GM15510 (cell line): ENCODE data around the gene SELE.

ENCODE experiments used
- POLR2A ChIP-seq: IDR thresholded peaks from 3 replicates; pipeline ENCODE4 v1.6.1; 2011; ENCODE audit warnings: borderline replicate concordance; ENCODE audit not compliant: insufficient read length; ENCODE audit errors: extremely low read depth

The SELE gene, protein sequence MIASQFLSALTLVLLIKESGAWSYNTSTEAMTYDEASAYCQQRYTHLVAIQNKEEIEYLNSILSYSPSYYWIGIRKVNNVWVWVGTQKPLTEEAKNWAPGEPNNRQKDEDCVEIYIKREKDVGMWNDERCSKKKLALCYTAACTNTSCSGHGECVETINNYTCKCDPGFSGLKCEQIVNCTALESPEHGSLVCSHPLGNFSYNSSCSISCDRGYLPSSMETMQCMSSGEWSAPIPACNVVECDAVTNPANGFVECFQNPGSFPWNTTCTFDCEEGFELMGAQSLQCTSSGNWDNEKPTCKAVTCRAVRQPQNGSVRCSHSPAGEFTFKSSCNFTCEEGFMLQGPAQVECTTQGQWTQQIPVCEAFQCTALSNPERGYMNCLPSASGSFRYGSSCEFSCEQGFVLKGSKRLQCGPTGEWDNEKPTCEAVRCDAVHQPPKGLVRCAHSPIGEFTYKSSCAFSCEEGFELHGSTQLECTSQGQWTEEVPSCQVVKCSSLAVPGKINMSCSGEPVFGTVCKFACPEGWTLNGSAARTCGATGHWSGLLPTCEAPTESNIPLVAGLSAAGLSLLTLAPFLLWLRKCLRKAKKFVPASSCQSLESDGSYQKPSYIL

DNA sequence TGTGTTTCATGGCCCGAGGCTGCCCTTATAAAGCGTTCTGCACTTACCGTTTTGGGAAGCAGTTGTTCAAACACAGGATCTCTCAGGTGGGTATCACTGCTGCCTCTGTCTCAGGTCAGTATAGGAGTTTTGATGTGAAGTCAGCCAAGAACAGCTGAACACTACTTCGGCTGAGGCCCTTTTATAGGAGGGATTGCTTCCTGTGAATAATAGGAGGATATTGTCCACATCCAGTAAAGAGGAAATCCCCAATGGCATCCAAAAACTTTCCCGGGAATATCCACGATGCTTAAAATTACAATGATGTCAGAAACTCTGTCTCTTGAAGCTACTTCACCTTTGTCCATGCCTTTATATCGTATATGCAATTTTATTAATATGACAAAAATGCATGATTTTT lies at the start of gene SELE:
TSS of gene SELE (minus strand) at position 156 of the 400 bp plus-strand sequence. CDS start 467 bp downstream, outside the sequence.
- no peak for TF ChIP-seq POLR2A

DNA sequence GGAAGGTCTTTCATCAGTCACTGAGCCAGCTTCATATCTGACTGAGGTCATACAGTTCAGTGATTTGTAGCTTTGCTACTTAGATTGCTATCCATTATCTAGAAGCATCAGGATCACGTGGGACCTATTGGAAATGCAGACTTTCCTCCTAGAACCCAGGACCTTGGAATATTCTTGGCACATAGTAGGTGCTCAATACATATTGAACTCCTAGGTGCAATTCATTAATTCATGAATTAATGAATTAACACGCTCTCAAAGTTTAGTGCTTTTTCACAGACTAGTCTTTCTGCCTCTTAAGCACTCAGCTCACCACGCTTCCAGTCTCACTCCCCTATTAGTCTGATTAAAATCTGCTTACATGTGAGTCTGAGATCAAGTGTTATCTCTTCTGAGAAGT lies 48.7 kb upstream of the SELE start:
- no peak for TF ChIP-seq POLR2A

DNA sequence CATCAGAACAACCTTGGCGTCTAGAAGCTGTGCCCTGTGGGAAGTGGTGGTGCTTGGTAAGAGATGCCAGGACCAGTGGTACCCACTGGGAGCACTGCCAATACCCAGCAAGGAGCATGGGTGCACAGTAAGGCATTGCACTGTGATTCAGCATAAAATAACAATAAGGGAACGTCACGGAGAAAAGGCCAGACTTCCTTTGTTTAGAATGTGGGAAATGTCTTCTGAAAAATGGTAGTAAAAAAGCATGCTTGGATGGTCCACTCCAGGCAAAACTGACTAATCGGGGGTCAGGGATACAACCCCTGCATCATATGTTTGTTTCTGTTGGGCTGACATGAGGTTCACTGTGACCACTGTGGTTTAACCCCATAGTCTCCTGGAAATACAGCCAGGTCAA lies 46.1 kb upstream of the SELE start:
- no peak for TF ChIP-seq POLR2A

DNA sequence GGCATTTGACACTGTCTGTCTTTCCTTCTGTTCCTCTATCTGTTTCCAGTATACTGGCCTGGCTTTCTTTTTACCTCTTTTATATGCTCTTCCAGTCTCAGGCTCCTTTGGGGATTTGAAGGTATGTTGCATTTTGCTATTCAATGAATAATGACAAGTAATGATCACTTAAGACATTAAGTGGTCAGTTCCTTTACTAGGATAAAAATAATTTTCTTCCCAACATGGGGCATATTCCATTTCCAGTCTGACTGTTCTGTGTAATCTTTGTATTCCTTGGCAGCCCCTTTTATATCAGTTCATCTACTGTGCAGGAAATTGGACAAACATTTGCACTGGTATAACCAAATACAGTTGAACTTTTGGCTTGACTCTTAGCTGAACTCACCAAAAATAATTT lies 45.3 kb upstream of the SELE start:
- no peak for TF ChIP-seq POLR2A

DNA sequence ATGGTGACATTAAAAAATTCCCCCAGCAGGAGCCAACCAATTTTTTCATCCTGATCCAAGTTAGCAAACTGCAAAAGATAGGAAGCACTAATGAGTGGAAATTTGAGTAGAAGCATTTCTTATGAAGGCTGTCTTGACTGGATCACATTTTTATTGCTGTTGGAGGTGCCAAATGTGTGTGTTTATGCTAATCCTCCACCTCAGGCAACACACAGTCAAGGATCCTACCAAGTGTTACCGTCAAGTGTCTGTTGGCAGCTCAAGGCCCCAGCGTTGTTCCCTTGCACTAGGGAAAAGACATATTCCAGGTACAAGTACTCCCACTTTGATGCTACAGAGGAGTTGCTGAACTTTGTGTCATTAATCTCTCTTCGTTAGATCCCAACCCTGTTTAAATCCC lies 42.6 kb upstream of the SELE start:
- no peak for TF ChIP-seq POLR2A

DNA sequence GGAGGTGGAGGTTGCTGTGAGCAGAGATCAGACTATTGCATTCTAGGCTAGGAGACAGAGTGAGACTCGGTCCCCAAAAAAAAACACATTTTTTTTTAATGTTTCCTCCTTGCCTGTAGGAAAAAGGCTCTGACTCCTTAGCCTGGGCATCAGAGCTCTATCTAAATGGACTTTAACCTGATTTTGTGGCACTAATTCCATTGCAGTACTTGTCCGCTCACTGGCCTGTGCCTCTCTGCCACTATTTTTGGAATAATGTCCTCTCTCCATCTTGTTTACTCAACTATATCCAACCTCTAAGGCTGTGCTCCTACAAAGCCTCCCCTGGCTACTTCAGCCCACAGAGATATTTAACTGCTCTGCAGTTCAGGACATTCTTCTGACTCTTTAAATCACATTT lies 34.3 kb upstream of the SELE start:
- TF ChIP-seq POLR2A: no peak

DNA sequence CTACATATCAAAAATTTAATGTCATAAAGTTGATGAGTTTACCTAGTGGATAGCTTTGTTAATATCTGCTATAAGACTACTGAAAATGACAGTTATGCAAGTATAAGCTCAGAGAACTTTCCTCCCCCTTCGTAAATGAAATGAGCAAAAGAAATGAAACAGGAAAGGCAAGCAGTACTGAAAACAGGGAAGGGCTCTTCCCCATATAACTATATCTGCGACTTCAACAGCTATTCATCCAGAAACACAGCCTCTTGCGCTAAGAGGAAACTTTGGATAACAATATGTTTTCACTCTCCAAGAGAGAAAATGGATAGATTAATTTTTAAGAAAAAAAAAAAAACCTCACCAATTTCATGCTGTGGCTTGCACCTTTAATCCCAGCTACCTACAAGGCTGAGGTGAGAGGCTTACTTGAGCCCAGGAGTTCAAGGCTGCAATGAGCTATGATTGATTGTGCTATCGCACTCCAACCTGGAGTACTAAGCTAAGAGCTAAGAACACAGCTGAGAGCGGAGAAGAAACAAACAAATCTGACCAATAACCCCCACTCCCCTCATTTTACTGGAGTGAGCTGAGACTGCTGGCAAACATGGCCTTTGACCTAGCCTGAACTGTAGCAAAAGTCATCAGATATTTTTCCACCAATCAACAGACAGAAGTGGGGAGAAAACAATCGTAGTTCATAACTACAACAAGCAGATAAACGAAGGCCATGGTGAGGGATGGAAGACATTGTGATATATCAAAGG lies 31.9 kb upstream of the SELE start:
- no peak for TF ChIP-seq POLR2A

DNA sequence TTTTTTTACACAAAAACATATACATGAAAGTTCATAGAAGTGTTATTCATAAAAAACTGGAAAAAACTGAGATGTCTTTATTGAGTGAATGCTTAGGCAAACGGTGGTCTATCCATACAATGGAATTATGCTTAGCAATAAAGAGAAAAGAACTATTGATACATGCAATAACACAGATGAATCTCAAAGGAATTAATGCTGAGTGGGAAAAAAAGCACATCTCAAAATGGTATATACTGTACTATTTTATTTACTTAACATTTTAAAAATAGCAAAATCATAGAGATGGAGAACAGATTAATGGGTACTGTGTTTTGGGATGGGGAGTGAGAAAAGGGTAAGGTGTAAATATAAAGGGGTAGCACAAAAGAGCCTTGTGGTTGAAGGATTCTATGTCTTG lies 31.0 kb upstream of the SELE start:
- TF ChIP-seq POLR2A: no peak

DNA sequence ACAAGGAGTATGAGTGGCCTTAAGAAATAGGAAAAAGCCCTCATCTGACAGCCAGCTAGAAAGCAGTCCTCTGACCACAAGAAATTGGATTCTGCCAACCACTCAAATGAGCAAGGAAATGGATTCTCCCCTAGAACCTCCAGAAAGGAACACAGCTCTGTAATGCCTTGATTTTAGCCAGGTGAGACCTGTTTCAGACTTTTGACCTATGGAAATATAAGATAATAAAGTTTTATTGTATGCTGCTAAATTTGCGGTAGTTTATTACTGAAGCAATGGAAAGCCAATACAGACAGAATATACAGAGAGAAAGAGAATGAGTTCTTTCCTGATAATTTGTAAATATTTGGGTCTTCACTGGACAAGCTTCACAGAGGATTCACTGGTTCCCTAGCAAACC lies 28.8 kb upstream of the SELE start:
- no peak for TF ChIP-seq POLR2A

DNA sequence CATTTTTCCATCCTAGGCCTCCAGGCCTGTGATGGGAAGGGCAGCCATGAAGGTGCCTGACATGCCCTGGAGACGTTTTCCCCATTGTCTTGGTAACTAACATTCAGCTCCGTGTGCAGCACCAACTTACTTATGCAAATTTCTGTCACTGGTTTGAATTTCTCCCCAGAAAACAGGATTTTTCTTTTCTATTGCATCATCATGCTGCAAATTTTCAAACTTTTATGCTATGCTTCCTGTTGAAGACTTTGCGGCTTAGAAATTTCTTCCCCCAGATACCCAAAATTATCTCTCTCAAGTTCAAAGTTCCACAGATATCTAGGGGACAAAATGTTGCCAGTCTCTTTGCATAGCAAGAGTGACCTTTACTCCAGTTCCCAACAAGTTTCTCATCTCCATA lies 25.2 kb upstream of the SELE start:
- TF ChIP-seq POLR2A: no peak

DNA sequence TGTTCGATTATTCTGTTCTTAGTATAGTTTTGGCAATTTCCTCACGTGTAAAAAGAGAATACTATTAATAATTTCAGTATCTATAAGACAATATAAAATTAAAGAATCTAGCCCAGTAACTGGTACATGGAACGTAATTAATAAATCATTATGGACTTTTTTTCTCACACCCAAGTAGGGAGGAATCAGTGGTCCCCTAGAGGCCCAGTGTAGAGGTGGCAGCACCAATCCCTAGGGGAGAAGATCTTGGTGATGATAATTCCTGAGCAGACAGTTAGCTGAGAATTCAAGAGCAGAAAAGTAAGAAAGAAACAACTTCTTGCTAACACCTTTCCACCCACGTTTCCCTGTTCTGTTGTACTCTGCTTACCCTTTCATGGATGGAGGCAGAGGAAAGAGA lies 19.7 kb upstream of the SELE start:
- no peak for TF ChIP-seq POLR2A

DNA sequence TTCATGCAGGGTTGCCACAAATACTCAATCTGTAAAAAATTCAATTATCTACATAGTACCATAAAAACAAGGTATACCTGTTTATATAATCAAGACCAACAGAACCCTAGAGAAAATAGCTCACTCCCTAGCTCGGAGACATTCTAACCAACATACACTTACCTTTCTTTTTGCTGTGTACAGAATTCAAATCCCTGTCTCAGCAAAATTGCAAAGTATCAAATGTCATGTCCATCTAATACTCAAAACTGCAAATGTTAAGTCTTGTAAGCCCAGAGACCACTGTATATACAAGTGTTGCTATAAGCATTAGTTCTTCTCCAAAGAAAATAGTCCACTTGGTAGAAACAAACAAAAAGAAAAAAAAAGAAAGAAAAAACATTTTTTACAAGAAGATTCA lies 16.2 kb upstream of the SELE start:
- TF ChIP-seq POLR2A: no peak

DNA sequence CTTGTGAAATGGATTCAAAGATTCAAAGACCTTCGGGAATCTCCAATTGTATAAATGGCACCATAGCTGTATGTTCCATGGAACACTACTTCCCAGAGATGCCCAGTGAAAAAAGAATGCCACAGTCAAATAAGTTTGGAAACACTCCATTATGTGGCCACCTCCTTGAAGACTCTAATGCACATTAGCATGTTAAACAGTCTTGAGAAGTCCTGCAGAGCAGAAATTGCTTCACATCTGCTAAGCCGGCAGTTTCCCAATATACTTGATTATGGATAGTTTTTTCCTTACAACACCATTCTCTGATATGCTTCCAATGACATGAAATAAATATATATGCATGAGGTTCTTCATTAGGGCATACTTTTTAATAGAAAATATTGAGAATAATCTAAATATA lies 12.7 kb upstream of the SELE start:
- no peak for TF ChIP-seq POLR2A

DNA sequence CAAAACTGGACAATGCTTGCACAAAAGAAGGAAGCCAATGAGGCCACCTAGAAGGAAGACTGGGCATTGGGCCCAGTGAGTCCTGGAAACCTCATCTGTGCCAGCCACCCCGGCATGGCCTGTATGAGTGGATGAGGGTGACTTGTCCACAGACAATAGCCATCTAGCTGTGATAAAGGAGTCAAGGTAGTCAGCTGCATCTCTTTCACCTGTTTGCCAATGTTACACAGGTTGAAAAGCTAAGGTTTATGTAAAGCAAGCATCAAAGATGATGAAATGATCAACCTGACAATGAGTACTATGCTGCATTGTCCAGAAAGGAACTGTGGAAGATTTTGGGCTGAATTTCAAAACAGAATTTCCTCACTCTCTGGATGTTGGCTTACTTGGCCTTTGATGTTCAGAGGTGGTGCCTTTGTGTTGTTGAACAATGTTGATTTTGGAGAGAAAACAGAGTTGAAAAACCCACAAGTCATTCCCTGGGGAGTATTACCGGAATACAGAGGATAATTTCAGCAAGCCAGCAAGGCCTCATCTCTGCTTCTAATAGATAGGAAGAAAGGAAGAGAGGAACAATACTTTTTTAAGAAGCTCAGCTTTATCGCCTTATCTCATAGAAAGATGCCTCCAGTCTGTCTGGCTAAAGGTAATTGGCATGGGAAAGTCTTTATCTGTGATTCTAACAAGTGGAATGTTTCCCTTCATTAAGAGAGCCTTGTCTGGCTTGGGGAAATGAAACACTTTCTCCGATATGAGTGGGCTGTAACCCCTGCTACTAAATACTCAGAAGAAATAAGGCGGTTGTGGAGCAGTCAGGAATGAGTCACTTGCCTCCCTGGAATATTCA lies 11.4 kb upstream of the SELE start:
- no peak for TF ChIP-seq POLR2A
